Ureter (tissue), 1 donor: ENCODE measurements around the gene C1orf50. TPM values are rescaled to one million over a fixed set of nuclear protein-coding genes. Genes with fewer than 3 reads are reported as not detected.
"Not testable (repeated sequence)": the region's sequence is repeated elsewhere in the genome, so short reads cannot be mapped to it uniquely, and the experiment has no call there.

Source experiments
- DNase-seq: peaks from one replicate; pipeline ENCODE4 v3.0.0-alpha.2; 2020; ENCODE audit warnings: low spot score
- total RNA-seq: library from RNA; stranded (reverse); gene quantifications from one replicate; pipeline ENCODE4 v1.2.4, GENCODE V29; 2023
- donor health status: DM: yes; HTN: yes; CAD: no.

C1orf50 gene
- total RNA-seq, 1 donor from 2014 or later: 8.1 TPM

DNA sequence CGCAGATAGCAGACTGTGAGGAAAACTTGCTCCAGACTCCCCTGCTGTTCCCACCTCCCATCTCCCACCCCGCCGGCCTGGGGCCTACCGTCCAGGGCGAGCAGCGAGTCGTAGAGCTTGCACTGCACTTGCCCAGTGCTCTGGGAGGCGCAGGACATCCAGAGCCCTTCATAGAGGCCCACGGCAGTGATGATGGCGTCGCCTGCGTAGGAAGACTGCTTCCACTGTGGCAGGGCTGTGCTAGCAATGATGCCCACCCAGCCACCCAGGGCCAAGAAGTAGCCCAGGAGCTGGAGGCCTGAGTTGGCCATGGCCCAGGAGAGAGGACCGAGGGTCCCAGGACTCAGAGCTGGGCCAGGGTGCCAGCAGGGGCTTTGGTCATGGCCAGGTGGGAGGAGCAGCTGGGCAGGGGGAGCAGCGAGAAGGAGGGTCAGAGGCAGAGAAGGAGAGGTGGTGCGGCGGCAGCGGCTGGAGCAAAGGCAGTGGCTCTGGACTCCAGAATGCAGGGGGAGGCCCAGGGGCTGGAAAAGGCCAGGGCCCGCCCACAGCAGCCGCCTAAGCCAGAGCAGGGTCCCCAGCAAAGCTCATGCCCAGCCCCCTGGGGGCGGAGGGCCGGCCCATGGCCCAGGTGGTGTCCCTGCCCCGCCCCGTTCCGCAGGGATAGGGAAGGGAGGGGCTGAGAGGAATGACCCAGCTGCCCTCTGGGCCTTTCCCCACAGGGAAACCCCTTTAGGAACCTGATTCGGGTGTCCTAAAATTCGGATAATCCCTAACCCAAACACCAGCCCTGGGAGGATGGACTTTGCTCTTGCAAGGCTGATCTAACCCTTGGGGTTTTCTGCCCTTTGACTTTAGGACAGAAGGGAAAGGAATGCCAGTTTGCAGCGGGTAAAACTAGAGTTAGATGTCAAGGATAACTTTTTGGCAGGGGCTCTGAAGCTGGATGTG is 27.0 kb upstream of the C1orf50 start, which contains the start of gene CLDN19:
TSS of gene CLDN19 (minus strand) at position 484 of the 948 bp plus-strand sequence. CDS start at position 311, 173 bp downstream.
- DNase-seq: no peak

DNA sequence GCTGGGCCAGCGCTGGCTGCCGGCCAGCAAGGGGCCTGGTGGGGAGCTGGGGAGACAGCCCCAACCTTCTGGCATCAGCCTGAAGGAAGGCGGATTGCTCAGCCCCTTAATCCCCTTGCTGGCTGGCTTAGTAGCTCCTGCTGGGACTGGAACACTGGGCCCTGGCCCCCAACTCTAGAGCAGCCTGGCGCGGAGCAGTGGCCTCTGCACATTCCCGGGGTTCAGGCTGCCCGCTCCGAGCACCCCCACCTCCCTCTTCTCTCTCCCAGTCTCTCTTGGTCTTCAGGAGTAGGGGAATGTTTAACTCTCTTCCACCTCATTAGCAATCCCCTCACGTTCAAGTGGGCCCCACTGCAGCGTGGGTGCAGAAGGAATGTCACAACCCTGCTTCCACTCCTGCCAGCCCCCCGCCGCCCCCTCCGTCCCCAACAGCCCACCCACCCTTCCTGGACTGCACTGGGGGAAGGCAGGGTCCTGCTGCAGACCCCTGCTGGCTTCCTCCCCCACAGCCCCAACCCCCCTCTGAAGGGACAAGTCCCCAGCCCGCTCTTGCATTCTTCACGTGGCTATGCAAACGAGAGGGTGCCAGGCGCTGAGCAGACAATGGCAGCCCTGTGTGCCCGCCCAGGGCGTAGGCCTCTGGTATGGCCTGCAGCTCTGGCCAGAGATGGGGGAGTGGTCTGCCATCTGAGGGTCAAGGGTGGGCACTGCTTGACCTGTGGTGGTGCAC is 26.0 kb upstream of the C1orf50 start:
- no peak for DNase-seq

DNA sequence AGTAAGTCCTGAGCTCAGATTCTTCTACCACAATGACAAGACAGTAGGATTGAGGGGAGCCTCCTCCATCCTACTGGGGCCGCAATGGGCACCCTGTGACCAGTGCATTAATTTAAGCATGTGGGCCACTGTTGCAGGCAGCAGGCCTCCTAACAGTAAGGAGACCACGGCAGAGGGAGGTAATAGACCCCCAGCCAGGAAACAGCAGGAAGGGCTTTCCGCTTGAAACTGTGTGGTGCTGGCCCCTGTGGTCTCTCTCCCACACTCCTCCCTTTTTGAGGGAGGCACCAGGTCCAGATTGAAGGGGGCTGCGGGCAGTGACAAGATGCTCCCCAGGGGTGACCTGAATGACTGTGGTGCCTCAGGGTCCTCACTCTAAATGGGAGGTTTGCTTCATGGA is 25.3 kb upstream of the C1orf50 start:
- no peak for DNase-seq

DNA sequence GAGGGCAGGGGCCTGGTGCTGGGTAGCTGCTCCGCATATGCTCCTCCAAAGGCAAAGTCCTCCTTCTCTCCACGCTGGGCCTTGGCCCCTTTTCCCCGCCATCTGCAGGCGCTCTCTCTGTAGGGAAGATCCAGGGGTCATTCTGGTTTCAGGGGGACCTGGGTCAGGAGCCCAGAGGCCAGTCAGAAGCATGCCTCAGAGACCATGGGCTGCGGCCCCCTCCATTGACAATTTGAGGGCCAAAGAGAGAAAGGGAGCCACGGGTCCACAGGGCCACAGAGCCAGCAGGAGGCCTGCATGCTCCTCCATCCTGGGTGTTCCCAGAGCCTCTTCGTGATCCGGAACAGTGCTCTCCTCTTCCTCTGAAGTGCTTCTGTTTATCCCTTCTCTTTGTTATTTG is 24.9 kb upstream of the C1orf50 start:
- DNase-seq: no peak

DNA sequence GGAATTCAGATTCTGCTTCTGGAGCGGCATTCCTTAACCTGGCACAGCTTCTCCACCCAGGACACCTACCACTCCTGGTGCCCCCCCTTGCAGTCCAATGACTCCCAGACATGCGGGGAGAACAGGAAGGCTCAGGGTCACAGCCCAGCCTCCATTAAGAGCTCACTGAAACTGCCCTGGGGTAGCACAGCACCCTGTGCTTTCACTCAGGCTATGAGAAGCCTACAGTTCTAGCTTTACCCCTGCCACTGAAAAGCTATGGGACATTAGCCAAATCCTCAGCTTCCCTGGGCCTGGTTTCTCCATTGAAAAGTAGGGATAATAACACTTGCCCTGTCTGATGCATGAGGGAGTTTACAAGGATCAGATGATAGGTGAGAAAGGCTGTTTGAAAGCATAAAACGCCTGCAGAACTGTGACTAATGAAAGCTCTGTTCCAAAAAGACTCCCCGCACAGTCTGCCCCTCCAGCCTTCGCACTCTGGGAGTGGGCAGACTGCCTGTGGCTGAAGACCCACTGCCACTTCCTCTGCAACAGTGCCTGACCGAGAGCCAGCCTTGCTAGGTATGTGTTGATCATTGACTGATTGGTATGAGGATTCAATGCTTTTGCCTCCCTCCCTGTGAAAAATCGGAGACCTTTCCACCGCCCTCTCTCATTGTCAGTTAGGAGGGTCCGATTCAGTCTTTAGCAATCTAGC is 24.3 kb upstream of the C1orf50 start:
- no peak for DNase-seq

DNA sequence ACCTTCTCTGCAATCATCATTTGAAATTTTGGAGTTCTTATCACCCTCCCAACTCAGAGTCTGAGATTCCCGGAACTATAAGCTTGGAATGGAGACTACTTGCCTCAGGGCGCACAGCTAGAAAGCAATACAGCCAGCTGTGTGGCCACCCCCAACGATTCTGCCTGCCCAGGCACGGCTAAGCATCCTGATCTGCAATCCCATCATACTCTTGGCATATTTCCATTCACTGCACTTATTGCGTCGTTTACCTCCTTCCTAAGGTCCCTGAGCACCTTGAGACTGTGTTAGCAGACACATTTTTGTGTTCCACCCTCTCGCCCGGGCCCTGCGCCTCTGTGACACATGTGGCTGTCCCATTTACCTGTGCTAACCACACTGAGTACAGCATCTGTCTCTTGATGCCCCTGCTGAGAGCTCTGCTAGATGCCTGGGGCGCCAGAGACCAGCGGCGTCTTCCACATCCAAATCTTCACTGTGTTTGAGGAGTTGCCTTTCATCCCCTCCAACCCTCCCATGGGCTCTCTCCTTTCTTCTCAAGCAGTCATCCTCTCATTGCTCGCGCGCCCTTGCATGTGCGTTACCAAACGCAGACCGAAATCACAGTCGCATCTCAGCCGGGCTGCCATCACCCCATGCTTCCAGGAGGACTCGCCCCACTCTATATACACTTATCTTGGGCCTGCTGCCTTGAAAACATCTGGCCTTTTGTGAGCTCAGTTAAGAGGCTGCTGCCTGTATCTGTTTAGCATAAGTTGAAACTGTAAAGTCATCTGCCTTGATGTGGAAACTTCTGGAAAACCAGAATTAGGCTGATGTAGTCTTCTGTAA is 23.5 kb upstream of the C1orf50 start:
- DNase-seq: peak; percentile 67

DNA sequence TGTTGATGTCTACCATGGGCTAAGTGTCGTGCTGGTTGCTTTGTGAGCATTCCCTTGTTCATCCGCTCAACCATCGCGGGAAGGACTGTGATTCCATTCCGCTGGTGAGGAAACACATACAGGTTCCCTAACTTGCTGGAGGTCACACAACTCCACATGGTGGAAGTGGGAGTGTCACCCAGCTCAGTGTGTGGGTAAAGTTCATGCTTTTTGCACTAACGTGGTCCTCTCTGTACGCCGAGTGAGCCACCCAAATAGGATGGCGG is 23.0 kb upstream of the C1orf50 start:
- DNase-seq: no peak

DNA sequence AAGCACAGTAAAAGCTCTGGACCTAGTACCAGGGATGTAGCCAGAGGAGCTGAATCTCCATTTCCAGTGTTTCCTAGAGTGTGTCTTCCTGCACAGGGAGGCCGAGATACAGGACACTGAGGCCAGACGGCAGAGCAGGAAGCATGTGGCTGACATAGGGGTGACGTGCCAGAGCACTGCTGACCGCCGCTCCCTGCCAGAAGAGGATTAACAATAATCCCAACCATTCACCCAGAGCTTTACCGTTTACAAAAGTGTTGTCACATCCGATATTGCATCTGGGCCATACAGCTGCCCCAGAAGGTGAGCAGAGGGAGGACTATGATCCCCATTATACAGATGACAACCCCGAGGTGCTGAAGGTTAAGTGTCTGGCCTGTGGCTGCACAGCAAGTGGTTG is 21.2 kb upstream of the C1orf50 start:
- no peak for DNase-seq

DNA sequence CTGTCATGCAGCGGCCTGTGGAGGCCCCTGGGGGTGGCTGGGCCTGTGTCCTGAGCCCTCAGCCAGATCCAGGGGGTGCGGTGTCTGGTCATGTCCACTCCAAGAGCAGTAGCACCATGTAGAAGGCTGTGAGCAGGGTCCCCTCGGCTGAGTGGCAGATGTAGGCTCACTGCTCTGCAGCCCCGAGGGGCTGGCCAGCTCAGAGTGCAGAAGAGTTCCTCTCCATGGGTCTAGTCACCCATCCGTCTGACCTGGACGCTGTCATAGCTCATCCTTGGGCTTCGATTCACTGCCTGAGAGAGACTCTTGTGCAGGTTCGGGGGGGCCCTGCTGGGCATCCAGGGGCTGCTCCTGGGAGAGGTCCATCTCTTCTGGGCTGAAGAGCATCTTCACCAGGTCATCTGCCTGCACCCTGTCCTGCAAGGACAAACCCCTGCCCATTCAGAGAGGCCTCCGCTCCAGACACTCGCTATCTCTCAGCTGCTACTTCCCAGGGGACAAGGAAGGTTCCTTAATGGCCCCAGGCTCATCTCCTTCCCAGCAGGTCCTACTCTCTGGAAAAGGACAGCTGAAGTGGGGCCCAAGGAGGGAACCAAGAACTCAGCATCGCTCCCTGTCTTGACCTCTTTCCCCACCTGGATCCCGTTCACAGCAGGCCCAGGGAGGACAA is 20.5 kb upstream of the C1orf50 start:
- DNase-seq: no peak

DNA sequence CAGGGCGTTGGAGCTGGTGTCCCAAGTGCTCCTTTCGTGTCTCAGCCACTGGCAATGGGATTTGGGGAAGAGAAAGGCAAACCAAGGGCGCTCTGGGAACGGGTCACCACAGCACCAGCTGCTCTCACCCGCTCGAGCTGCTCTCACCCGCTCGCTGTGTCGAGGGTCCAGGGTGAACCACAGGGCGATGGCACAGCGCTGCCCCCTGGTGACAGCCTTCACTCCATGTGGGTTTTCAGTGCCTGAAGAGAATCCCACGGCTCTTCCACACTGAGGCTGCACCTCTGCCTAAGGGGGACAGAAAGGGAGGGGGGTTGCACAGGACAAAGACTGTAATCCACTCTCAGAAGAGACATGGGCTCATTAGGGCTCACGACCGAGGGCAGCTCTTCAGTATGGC is 19.9 kb upstream of the C1orf50 start:
- DNase-seq: no peak

DNA sequence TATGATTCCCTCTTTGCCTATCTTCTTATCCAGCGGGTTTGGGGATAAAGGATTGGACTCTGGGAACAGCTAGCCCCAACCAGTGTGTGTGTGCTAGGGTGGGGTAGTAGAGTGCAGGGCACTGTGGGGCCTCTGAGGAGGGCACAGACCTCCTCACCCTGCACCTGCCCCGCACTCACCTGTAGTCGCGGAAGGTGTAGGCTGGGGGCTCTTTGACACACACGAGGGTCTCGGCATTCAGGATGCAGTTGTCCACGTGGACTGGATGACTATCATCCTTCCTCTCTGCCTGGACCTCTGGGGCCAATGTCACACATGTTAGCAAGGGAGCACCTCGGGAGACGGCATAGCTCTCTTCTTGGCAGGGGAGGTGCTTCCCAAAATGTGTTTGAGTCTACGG is 19.0 kb upstream of the C1orf50 start:
- no peak for DNase-seq

DNA sequence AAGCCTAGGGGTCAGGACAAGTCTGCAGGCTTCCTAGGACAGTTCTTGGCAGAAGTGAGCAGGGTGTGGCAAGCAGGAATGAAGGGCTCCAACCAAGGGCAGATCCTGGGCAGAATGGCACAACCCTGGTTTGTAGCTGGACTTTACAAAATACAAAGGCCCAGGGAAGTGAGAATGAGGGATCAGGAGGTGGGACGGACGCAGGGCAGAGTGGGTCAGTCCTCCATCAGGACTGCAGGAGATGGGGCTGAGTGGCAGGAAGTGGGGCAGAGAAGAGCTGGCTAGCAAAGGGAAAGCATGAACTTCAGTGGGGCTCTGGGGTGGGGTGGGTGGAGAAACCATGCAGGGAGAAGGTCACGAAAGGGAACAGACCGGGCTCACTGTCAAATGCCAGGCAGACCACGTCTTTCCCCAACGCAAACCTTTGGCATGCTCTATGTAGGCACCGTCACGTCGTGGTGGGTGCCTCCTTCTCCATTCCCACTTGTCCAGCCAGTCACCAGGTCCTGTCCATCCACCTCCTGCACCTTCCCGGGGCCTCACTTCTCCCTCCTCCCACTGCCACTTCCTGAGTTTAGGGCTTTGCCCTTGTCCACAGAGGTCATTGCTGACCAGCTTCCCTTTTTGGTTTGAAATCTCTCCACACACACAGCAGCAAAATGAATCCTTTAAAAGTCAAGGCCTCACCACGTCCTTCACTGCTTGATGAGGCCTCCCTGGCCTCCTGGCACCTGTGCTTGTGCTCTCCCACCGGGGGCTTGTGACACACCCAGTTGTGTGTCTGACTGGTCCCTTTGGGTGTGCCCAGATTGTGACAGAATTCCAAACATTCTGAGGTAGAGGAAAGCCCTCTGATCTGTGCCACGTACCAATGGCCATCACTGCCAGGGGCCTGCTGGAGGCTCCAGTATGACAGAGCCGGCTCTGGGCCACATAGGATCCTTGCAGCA is 18.3 kb upstream of the C1orf50 start:
- DNase-seq: no peak

DNA sequence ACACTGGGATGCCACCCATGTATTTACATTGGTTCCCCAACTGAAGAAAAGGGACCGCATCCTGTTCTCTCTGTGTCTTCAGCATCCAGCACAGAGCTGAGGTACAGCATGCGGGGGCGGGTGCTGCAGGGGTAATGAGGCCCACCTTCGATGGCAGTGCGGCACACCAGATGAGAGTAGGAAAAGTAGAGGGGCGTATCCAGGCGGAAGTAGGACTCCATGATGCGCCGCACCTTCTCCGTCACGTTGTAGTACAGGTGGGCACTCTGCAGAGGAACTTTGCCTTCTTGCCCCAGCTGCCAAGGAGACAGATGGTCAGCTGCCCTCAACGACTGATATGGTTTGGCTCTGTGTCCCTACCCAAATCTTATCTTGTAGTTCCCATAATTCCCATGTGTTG is 17.0 kb upstream of the C1orf50 start:
- no peak for DNase-seq

DNA sequence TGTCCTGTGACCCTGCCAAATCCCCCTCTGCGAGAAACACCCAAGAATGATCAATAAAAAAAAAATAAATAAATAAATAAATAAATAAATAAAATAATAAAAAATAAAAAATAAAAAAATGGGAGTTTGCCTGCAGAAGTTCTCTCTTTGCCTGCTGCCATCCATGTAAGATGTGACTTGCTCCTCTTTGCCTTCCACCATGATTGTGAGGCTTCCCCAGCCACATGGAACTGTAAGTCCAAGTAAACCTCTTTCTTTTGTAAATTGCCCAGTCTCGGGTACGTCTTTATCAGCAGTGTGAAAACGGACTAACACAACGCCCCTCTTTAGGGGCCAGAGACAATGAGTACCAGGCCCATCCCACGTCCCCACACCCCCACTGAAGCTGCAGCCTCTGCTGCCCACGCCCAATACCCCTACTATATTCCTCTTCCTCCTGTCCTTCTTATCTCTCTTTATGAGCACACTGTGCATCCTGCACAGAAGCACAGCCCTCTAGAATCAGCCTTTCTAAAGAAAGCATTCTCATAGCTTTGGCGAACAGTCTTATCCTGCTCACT is 15.5 kb upstream of the C1orf50 start:
- not testable (repeated sequence) for DNase-seq

DNA sequence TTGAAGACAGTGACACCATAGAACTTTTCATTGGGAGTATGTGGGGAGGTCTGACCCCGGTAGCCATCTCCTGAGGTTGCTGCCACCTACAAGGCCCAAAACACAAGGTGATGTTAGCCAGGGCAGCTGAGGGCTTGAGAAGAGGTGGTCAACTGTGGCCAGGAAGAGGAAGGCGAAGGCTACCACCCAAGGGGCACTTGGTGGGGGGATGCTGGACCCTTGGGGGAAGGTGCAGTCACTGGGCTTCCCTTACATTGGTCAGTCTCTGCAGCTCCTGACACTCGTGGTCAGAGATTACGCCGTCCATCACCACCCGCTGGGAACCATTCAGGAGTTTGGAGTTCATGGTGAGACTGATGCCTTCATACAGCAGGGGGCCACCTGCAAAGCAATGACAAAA is 14.8 kb upstream of the C1orf50 start:
- DNase-seq: no peak

DNA sequence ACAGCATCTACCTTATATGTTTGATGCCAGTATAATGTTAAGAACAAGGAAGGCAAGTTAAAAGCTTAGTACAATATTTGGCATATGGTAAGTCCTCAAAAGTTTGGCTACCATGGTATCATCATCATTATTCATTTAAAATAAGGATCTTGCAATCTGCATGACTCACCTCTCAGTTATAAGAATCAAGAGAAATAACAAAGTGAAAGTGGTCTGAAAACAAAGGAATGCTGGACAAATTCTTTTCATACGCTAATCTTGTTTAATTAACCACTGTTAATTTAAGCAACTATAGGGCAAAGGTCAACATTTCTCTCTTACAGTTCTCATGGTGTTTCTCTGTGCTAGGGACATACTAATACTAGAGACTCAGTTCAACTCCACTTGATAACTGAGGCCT is 14.0 kb upstream of the C1orf50 start:
- no peak for DNase-seq

DNA sequence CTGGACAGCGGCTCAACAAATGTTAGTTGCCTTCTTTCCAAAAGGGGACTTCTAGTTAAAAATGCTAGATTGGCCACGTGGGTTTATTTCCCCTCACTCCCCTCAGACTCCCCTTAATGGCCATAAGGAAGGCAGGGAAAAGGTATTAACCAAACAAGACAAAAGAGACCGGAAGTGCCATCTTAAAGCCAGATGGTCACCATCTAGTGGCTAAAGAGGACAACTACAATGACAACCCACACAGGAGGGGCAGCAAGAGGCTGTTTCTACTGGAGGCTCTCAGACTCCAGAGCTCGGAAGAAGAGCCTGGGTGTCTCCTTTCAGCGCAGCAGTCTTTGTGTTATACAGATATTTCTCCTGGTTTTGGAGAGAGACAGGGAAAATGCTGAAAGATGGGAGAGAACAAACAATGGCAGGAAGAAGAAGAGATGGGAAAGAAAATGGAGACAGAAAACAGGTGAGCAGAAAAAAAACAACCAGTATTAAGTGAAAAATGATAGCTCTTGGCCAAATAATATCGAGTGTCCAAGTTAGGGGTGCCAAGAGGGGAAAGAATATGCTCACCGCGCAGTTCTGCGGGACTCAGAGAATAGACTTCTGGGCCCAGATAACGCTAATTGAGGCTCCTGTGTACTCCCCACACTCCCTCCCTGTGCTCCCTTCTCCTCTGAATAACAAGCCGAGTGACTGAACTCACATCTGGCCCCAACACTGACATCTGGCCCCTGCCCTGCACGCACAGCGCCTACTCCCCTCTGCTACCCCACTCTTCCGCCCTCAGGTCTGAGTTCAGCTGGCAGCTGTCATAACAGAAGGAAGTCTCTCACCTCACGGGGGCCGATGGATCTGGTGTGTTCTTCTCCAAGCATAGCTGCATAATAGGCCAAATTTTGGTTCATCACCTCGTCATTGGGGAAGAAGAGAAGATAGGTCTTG is 9.8 kb upstream of the C1orf50 start:
- DNase-seq: no peak

DNA sequence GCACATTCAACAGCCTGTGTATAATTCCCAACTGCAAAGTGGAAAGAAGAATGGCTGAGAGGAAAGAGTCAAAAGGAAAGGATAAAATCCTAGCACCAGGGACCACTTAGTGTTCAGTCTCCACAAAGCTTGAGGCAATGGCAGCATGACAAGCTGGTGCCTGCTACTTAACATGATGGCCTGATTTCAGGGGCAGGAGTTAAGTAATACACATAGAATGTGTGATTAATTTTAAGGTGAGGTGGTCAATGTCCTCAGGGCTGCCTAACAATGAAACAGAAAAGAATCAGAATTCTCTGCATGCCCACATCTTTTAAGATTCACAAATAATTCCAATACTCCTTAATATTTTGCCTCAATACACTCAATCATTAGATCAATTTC is 9.2 kb upstream of the C1orf50 start:
- no peak for DNase-seq

DNA sequence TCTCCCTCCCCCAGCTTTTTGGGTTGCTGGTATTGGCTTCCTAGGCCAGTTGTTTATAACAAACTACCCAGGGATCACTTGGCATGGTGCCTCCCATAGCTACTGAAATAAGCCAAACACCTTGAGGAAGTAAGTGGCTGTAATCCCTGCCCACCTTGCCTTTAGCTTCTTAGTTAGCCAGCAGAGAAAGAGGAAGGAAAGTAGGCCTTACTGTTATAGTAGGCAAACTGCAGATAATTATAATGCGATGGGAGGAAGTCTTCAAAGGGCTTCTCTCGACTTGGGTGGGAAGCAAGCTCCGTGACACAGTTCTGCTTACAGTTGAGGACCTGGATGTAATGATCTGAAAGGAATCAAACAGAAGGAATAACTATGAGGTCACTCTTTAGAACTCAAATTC is 8.4 kb upstream of the C1orf50 start:
- no peak for DNase-seq
